ENCODE data around the gene PCDHB10.

PCDHB10 gene

DNA sequence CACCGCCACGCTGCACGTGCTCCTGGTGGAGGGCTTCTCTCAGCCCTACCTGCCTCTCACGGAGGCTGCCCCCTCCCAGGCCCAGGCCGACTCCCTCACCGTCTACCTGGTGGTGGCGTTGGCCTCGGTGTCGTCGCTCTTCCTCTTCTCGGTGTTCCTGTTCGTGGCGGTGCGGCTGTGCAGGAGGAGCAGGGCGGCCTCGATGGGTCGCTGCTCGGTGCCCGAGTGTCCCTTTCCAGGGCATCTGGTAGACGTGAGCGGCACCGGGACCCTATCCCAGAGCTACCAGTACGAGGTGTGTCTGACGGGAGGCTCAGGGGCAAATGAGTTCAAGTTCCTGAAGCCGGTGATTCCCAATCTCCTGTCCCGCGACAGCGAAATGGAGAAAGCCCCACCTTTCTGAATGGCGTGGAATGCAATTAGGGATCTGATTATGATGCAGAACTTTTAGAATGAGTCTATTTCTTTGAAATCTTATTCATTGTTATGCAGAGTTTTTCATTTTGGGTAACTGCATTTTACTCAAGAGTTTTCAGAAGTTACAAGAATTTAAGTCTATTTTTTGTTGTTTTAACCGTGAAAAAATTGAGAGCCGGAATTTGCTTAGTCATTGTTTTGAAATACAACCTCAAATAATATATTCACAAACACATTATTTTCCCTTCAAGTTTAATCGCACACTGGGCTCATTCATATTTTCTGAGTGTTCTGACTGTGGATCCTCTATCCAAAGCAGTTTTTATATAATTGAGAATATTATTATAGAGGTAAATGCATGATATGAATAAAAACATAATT, 44.6 kb downstream of the PCDHB10 start:
- DNase-seq (ENCODE audit: low read depth), result no peak

DNA sequence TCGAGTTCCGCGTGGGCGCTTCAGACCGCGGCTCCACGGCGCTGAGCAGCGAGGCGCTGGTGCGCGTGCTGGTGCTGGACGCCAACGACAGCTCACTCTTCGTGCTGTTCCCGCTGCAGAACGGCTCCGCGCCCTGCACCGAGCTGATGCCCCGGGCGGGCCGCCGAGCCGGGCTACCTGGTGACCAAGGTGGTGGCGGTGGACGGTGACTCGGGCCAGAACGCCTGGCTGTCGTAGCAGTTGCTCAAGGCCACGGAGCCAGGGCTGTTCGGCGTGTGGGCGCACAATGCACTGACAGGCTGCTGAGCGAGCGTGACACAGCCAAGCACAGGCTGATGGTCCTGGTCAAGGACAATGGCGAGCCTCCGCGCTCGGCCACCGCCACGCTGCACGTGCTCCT, 49.3 kb downstream of the PCDHB10 start:
- no peak for DNase-seq (ENCODE audit: low read depth)

All from T follicular helper cell (primary cell).